GM18508 (cell line): ENCODE measurements around the gene APBB3.
"Not testable (repeated sequence)": the region's sequence is repeated elsewhere in the genome, so short reads cannot be mapped to it uniquely, and the experiment has no call there.

Experiments used
- ATAC-seq: cut with Tn5 transposase; IDR thresholded peaks from one replicate; pipeline ENCODE4 v1.9.1; 2021; ENCODE audit warnings: moderate number of reproducible peaks; ENCODE audit not compliant: insufficient read depth, unreplicated experiment

APBB3 gene

DNA sequence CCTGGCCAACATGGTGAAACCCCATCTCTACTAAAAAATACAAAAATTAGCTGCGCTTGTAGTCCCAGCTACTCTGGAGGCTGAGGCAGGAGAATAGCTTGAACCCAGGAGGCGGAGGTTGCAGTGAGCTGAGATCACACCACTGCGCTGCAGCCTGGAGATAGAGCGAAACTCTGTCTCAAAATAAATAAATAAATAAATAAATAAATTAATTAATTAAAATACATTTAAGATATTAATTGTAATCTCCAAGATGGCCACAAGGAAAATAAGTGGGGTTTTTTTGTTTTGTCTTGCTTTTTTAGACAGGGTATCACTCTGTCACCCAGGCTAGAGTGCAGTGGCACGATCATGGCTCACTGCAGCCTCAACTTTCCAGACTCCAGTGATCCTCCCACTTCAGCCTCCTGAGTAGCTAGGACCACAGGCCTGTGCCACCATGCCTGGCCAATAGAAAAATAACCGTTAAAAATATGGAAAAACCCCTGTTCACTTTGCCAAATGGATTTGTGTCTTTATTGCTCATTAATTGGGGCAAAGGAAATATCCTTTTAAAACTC lies 14.9 kb upstream of the APBB3 start:
- not testable (repeated sequence) for ATAC-seq

- no peak for ATAC-seq
Measured at GRCh38 chr5:140576776-140577201, 12.4 kb upstream of the APBB3 start.

- no peak for ATAC-seq
Measured at GRCh38 chr5:140575309-140575708, 10.9 kb upstream of the APBB3 start.

GRCh38 chr5:140574165-140574564 lies 9.8 kb upstream of the APBB3 start:
- ATAC-seq = no peak

- ATAC-seq = no peak
Measured at GRCh38 chr5:140573683-140574082, 9.3 kb upstream of the APBB3 start.

GRCh38 chr5:140571105-140571504 lies 6.7 kb upstream of the APBB3 start:
- ATAC-seq = no peak

- ATAC-seq = no peak
Measured at GRCh38 chr5:140570488-140570887, 6.1 kb upstream of the APBB3 start.

GRCh38 chr5:140570058-140570457 lies 5.7 kb upstream of the APBB3 start:
- no peak for ATAC-seq

DNA sequence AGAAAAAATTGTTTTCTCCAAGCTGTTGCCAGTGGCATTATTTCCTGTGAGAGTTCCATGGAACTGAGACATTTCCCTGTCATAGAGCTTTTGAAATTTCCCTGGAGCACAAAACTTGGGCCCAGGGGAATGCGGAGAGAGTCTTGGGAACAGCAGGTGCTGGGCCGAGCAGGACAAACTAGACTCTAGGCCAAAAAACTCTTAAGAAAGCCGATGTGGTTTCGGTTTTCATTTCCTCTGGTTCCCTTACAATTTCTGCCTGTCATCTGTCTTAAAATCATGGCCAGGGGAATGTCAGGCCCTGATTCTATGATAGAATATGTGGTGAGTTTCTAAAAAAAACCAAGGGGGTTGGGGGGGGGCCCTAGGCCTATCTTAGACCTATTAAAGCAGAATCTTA lies 4.8 kb upstream of the APBB3 start:
- ATAC-seq = no peak

GRCh38 chr5:140568443-140569063 lies 4.2 kb upstream of the APBB3 start:
- no peak for ATAC-seq

- no peak for ATAC-seq
Measured at GRCh38 chr5:140567871-140568270, 3.5 kb upstream of the APBB3 start.

GRCh38 chr5:140567136-140567818 lies 2.9 kb upstream of the APBB3 start:
- ATAC-seq = no peak

DNA sequence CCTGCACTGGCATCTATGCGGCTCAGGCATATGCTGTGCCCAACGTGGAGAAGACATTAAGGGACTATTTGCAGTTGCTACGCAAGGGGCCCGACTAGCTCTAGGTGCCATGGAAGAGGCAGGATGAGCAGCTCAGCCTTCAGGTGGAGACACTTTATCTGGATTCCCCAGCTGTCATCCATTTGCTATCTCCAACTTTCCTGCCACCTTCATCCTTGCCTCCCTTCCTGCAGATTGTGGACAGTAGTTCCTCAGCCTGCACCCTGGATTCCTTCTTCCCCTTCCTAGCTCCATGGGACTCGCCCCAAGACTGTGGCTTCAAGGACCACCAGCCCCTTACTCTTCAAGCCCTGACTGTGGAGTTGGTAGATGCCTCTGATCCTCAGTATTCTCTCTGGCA lies 2.3 kb upstream of the APBB3 start:
- ATAC-seq = no peak

DNA sequence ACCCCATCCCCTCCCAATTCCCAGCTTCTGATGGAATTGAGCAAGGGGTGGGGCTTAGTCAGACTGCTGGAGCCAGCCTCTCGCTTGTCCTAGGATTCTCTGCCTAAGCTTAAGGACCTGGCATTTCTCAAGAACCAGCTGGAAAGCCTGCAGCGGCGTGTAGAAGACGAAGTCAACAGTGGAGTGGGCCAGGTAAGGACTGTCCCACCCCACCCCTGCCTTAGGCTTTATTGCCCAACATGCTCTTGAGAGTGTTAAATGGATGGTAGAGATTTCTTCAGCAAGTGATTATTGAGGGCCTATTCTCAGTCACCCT lies 1.3 kb upstream of the APBB3 start:
- ATAC-seq = no peak

- ATAC-seq = no peak
Measured at GRCh38 chr5:140565024-140565779, 804 bp upstream of the APBB3 start.

- ATAC-seq = no peak
Measured at GRCh38 chr5:140563596-140563995, 802 bp downstream of the APBB3 start.

DNA sequence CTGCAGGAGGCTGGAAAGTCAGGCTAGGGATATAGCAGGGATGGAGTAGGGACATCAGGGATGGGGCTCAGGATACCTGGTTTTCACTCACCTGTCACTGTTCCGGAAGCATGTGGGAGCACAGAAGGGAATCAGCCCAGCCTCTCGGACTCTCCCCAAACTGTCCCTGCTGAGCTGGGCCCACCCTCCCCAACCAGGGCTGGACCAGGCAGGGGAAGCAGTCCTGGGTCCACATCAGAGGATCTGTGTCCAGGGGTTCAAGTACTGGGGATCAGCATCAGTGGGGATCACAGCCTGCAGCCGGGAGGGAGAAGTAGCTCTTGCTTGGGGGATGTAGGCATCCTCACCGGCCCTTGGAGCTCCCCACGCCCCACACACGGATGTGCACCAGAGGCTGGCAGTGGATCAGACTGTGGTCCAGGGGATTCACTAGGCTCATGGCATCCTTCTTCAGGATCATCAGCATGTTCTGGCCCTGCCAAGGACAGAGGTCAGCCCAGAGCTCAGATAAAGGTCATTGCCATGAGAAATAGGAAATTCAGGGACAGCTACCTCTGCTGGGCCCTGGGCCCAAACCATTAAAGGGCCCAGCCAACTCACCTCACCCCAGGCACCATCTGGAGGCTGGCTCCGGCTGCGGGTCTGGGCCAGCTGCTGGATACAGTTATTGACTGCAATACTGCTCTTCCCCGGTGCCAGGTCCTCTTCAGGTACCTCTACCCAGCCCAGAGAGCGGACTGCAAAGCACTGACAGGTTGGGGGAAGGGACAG lies 2.5 kb downstream of the APBB3 start:
- no peak for ATAC-seq

GRCh38 chr5:140560227-140560626 lies 4.2 kb downstream of the APBB3 start:
- ATAC-seq = no peak

GRCh38 chr5:140558542-140558941 lies 5.9 kb downstream of the APBB3 start:
- ATAC-seq = no peak

GRCh38 chr5:140557965-140558364 lies 6.4 kb downstream of the APBB3 start:
- no peak for ATAC-seq
